HFFc6 (cell line): ENCODE data around the gene TAF11. TPM values are rescaled to one million over a fixed set of nuclear protein-coding genes. Genes with fewer than 3 reads are reported as not detected.

Experiments
- DNase-seq: peaks from one replicate; pipeline ENCODE4 v3.0.0-alpha.2; 2018
- H3K27ac Mint-ChIP-seq: 2 replicates; pipeline ENCODE4 v1.8.0; 2020; ENCODE audit warnings: mild to moderate bottlenecking, mixed read lengths
- H3K27me3 Mint-ChIP-seq: 2 replicates; pipeline ENCODE4 v1.8.0; 2021; ENCODE audit warnings: mild to moderate bottlenecking, moderate library complexity, mixed read lengths; ENCODE audit not compliant: insufficient read depth
- H3K36me3 Mint-ChIP-seq: 2 replicates; pipeline ENCODE4 v1.8.0; 2021; ENCODE audit warnings: low read depth, mixed read lengths
- H3K4me1 Mint-ChIP-seq: 2 replicates; pipeline ENCODE4 v1.8.0; 2020; ENCODE audit warnings: low read depth, mixed read lengths
- H3K4me3 Mint-ChIP-seq: 2 replicates; pipeline ENCODE4 v1.8.0; 2020; ENCODE audit warnings: mild to moderate bottlenecking, moderate library complexity, mixed read lengths
- H3K9me3 Mint-ChIP-seq: 2 replicates; pipeline ENCODE4 v1.8.0; 2020; ENCODE audit warnings: mild to moderate bottlenecking, mixed read lengths
- total RNA-seq, 6 experiments: library from RNA; stranded (reverse); fragmentation: NEBNext Ultra II Directional; extraction: Animal tissue kit (Norgen Biotek cat#: 25700); gene quantifications; 2 replicates in 1 of 6; 3 replicates in 5 of 6; pipeline ENCODE4 v1.2.3, GENCODE V29; 2021
- TF ChIP-seq, protein P1 (sequence below): fragments of 200-600 bp; sonication (generic); IDR thresholded peaks from 2 replicates; pipeline ENCODE4 v1.5.0; 2021; ENCODE audit warnings: antibody characterized with exemption, mild to moderate bottlenecking

TAF11 gene
- total RNA-seq, 6 experiments from 2014 or later = 15.2 to 19.0 (median 16.1) TPM

- no peak for DNase-seq
- H3K36me3 Mint-ChIP-seq = no peaks in the 10 kb centered on the region; the same call in 1 of the 2 replicates
- TF ChIP-seq, protein P1, sequence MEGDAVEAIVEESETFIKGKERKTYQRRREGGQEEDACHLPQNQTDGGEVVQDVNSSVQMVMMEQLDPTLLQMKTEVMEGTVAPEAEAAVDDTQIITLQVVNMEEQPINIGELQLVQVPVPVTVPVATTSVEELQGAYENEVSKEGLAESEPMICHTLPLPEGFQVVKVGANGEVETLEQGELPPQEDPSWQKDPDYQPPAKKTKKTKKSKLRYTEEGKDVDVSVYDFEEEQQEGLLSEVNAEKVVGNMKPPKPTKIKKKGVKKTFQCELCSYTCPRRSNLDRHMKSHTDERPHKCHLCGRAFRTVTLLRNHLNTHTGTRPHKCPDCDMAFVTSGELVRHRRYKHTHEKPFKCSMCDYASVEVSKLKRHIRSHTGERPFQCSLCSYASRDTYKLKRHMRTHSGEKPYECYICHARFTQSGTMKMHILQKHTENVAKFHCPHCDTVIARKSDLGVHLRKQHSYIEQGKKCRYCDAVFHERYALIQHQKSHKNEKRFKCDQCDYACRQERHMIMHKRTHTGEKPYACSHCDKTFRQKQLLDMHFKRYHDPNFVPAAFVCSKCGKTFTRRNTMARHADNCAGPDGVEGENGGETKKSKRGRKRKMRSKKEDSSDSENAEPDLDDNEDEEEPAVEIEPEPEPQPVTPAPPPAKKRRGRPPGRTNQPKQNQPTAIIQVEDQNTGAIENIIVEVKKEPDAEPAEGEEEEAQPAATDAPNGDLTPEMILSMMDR = no peak
Observed at GRCh38 chr6:34928695-34929094, 40.9 kb upstream of the TAF11 start.

DNA sequence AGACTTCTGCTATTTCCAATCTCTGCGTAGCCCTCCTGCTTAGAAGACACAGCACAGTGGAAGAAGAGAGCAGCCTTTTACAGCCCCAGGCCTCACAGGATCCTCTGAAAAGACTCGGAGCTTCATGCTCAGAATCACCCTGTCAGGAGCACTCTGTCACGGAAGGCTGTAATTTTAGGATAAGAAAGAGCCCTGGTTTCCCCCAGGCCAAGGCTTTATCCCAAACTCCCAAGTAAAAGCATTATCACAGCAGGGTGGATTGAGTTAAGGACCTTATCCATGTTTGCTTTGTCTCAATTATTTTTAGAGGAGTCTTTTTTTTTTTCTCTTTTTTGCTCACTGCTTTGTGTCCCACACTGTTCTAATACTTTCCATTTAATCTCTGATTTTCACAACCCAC is 40.4 kb upstream of the TAF11 start:
- peaks cover 32% of the 10 kb centered on the region for H3K4me1 Mint-ChIP-seq
- no peaks in the 10 kb centered on the region; the same call in none of the 2 replicates for H3K27me3 Mint-ChIP-seq
- H3K36me3 Mint-ChIP-seq = no peaks in the 10 kb centered on the region; the same call in 1 of the 2 replicates
- no peaks in the 10 kb centered on the region for H3K9me3 Mint-ChIP-seq
- DNase-seq = no peak
- TF ChIP-seq, protein P1 = no peak
- no peak overlapping the region for H3K27ac Mint-ChIP-seq
- no peak overlapping the region for H3K4me3 Mint-ChIP-seq

More at GRCh38 chr6:34928695-34929094, 40.9 kb upstream of the TAF11 start:
- no peak overlapping the region for H3K4me3 Mint-ChIP-seq
- peaks cover 31% of the 10 kb centered on the region for H3K4me1 Mint-ChIP-seq
- H3K27me3 Mint-ChIP-seq = no peaks in the 10 kb centered on the region; the same call in none of the 2 replicates
- no peaks in the 10 kb centered on the region for H3K9me3 Mint-ChIP-seq
- H3K27ac Mint-ChIP-seq = no peak overlapping the region

- TF ChIP-seq, protein P1 = no peak
- H3K4me1 Mint-ChIP-seq = peaks cover 46% of the 10 kb centered on the region
- no peaks in the 10 kb centered on the region; the same call in none of the 2 replicates for H3K27me3 Mint-ChIP-seq
- H3K4me3 Mint-ChIP-seq = no peak overlapping the region
- H3K9me3 Mint-ChIP-seq = no peaks in the 10 kb centered on the region
- peak; percentile 65 for DNase-seq
- H3K27ac Mint-ChIP-seq = peak overlapping the region; percentile 71
- no peaks in the 10 kb centered on the region for H3K36me3 Mint-ChIP-seq
Observed at GRCh38 chr6:34926655-34927054, 38.8 kb upstream of the TAF11 start.

DNA sequence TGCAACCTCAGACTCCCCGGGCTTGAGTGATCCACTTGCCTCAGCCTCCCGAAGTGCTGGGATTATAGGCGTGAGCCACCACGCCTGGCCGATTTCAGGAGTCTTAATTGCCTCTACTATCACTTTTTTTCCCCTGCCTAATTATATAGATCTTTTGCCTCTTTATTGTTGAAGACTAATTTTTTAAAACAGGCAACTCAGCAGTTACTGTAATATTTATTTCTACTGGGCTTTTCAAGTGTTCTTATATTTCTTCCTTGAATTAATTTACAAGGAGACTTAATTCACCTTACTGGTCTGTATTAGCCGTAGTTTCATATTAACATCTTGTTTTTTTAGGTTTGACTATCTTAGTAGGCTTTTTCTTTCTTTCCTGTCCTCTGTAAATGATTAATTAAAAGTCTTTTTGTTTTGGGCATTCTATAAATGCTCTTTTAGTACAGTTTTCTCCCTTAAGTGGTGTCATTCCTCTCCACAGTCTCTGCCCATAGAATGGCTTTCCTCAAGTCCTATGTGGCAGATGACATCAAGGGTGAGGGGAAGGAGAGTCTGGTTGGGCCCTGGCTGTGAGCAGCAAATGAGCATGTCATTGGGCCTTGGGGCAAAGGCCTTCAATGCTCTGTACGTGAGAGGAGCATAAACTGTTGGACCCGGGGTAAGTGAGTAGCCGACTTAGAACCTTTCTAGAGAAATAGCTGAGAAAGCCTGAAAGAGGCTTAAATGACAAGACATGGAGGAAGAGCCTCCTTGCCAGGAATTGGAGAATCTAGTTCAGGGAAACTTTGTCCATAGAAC is 37.2 kb upstream of the TAF11 start:
- DNase-seq = no peak
- Mint-ChIP-seq H3K9me3 (no peaks in the 10 kb centered on the region), H3K36me3 (no peaks in the 10 kb centered on the region), H3K4me3 (no peak overlapping the region), H3K27ac (no peak overlapping the region), H3K27me3 (no peaks in the 10 kb centered on the region; the same call in 1 of the 2 replicates), H3K4me1 (peaks cover 53% of the 10 kb centered on the region)
- TF ChIP-seq, protein P1 = no peak

DNA sequence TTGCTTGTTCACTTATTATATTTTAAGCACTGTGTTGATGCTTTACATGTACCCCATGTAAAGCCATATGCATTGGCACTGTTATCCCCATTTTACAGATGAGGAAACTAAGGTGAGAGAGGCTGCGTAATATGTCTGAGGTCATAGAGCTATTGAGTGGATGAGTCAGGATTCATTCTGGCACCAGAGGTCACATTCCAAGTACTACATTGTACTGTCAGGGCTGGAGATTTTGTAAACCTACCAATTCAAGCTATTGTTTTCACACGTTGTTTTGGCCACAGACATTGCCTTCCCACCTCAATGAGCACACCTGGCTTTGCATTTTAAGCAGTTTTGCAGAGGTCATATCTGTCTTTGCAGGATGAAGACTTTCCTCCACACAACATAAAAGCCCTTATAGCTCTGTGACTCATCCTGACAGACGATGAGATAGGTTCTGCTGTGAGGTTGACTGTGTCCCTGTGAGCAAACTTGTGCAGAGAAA is 34.4 kb upstream of the TAF11 start:
- Mint-ChIP-seq H3K36me3 (peaks cover 6% of the 10 kb centered on the region; the same call in 1 of the 2 replicates), H3K27me3 (no peaks in the 10 kb centered on the region; the same call in 1 of the 2 replicates), H3K4me3 (no peak overlapping the region), H3K9me3 (no peaks in the 10 kb centered on the region), H3K4me1 (peaks cover 64% of the 10 kb centered on the region), H3K27ac (no peak overlapping the region)
- TF ChIP-seq, protein P1 = no peak
- peak; percentile 77 for DNase-seq
